HG03139 (cell line): ENCODE results near the gene CGRRF1.
A peak's percentile ranks its signal among the peaks of the same experiment; 100 is the strongest.

Experiments
- ATAC-seq: cut with Tn5 transposase; IDR thresholded peaks from one replicate; pipeline ENCODE4 v1.9.1; 2021; ENCODE audit not compliant: unreplicated experiment

The CGRRF1 gene

DNA sequence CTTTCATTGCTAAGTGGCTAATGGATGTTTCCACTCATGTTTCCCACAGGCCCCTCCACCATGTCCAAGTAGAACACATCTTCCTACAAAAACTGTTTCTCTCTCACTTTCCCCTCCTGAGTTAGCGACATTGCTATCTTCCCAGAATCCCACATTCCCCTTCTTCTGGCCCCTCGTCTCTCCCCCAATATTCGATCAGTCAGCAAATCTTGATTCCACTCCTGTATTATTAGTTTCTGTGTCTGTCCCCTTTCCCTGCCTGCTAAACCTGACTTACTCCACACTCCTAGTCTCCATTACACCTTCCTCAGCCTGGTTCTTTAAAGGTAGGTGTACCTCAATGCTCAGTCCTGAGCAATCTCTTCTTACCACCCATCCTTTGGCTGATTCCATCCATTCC is 37.9 kb downstream of the CGRRF1 start:
- no peak for ATAC-seq

DNA sequence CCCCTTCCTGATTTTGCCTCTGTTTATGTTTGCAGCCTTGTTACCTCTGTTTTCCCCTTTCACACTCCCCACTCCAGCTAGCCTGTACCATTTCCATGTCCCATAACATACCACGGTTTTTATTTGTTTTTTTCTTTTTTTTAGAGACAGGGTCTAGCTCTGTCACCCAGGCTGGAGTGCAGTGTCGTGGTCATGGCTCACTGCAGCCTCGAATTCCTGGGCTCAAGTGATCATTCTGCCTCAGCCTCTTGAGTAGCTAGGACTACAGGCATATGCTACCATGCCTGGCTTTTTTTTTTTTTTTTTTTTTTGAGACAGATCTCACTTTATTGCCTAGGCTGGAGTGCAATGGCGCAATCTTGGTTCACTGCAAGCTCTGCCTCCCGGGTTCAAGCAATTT is 38.8 kb downstream of the CGRRF1 start:
- ATAC-seq: no peak

DNA sequence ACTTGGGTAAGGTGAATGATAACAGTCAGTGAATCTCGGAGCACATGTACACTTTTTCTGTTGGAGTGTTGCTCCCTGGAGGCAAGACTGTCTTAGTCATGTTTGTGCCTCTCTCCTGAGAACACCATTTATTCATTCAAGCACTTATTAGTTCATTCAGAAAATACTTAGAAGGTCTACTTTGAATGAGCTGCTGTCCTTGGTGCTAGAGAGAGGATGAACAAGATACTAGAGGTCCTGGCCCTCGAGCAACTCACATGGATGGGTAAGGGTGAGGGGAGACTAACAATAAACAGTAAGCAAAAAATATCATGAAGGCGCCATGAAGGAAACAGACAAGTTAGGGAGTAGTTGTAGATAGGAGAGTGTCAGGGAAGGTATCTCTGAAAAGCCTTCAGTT is 40.2 kb downstream of the CGRRF1 start:
- no peak for ATAC-seq

DNA sequence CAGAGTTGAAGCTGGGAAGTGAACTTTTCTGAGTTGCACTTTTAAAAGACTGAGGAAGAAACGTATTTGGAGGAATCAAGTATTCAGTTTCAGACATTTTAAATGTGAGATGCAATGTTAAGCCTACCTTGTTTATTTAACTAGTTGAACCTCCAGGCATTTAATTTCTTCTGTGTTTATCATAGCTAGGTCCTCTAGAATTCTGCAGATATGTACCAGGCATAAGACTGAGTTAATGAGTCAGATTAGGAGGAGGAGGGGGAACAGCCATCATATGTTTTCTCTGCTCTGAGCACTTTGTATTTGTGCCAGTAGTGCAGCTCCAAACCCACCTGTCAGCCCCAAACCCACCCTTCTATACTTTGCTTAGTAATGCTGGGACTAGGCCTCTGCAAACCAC is 40.8 kb downstream of the CGRRF1 start:
- no peak for ATAC-seq

DNA sequence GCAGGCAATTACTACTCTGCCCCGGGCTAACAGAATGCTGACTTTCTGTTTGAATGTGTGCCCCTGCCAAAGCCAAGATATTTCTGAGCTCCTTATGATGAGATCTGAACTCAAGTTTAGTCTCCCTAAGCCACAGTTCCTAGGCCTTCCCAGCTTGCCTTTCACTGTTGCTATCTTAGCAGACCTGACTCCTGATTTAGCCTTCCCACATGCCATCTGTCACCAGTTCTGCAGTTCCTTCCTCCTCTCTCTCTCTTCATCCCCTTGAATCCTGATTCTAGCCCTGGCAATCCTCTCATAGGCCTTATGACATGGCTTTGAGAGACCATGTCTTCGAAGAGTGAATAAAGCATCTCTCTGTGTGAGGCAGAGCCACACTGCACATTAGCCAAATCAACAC is 44.7 kb downstream of the CGRRF1 start:
- ATAC-seq: no peak

DNA sequence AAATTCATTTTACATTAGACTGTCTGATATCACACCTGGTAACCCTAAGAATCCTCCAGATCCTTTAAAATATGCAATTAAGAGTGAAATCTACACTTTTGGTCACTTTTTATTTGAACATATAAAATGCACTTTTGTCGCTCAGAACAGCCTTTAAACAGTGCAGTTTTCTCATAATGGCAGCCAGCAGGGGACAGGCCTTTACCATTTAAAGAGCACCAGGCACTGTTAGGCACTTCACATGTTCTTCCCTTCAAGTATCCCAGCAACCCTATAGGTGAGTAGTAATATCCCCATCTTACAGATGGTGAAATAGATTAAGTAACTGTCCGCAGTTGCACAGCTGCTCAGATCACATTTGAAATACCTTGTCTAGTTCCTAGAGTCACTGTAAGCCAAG is 45.9 kb downstream of the CGRRF1 start:
- no peak for ATAC-seq

DNA sequence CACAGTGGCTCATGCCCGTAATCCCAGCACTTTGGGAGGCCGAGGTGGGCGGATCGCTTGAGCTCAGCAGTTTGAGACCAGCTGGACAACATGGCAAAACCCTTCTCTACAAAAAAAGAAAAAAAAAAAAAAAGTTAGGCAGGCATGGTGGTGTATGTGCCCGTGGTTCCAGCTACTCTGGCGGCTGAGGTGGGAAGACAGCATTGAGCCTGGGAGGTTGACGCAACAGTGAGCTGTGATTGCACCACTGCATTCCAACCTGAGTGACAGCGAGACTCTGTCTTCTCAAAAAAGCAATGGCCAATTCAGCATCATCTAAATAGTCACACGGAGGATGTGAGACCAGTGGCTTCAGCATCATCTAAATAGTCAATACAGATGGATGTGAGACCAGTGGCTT is 46.8 kb downstream of the CGRRF1 start:
- ATAC-seq: no peak

DNA sequence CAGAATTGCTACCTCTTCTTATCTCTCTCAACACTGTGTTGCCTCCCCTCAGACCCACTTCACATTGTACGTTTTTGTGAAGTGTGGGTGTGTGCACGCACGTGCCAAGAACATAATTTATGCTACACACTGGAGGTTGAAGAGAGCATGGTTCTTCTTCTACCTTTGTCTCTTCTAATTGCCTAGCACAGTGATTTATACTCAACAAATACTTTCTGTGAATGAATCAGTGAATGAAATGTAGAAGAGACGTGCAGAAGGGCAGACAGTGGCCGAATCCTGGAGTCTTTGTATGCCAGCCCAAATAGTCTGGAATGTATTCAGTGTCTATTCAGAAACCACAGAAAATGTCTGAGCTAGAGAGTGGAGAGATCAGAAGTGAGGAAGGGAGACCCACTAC is 52.6 kb downstream of the CGRRF1 start:
- no peak for ATAC-seq

DNA sequence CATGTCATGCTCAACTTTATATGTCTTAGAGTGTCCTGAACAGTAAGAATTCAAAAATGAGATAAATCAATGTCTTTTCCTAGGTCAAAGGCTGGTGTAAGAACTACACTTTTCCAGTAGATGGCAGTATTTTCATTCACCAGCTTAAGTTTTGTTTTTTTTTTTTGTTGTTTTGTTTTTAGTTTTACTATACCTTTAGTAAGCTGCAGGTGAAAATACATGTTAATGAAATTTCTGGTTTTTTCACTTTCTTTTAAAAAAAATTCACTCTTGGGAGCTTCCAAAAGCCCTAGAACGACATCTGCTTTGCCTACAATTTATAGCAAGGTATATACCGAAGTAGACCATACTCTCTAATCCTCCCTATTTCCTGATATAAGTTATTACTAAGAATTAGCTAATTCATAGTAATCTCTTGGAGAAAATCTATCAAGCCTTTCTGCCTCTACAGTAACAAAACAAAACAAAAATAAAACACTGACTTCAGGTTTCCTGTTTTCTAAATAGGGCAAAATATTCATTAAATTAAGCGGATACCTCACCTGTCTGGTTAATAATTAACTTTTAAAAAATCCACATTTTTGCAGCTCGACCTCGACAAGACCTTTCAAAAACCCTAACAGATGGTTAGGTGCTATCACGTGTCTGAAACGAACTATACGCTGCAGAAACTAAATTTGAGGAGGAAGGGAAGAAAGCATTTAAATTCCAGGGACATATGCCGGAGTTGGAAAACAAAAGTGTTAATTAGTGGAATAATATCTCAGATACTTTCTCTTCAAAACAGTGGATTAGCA is 54.6 kb downstream of the CGRRF1 start:
- ATAC-seq: no peak

DNA sequence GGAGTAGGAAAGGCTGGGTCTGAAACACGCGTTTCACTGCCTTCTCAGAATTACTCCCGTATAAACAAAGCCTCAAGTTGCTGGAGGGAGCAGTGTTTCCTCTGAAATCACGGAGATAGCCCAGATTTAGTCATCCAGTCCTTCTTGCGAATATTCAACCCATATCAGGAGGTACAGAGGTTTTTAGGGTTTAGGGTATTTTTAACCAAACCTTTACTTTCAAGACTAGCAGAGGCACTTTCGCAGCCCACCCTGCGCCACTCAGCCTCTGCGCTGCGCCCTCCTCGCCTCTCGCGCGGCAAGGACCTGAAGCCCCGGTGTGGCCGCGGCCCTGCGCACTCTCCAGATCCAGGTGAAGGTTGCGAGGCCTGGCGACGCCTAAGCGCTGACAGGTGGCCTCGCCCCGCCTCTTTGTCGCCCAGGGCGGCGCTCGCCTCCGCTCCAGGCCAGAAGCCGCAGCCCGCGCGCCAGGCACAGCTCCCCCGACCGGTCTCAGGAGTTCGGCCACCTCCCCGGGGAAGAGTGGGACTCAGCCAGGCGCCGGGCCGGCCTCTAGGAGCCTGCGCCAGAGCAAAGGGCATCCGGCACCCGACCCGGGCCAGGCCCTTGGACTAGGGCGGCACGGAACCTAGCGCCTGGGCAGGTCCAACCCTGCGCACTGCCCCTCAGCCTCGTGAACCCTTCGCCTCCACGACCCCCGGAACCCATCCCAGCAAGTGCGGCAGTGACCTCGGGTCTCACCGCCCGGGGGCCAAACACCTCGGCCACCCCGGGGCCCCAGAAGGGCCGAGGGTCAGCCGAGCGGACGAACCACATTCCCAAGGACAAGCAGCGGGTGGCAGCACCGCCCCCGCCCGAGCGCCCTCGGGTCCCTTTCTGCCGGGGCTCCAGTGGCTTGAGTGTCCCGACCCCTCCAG is 55.4 kb downstream of the CGRRF1 start:
- ATAC-seq: peak; percentile 29

DNA sequence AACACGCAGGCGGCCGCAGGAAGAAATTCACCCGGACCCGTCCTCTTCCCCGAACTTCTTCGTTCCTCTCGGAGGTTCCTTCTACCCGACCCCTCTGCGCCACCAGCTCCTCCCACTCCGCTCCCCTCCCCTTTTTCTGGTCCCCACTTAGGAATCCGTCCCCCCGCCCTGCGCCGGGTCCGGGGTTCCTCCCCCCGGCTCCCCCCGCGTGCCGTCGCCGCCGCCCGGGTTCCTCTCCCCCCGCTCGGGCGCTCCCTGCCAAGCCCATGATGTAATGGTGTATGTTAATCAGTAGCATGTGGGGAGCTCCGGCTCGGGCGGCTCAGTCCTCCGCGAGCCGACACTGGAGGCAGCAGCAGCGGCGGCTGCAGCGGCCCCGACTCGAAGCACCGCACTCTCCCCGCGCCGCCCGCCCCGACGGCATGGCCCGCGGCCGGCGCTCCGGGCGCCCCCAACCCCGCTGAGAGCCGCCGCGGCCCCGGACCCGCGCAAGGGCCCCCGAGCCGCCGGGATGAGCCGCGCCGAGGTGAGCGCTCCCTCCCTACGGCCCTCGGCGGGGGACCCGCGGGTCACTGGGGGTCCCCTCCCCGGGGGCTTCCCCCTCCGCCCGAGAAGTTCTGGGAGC is 56.2 kb downstream of the CGRRF1 start:
- peak; percentile 45 for ATAC-seq

DNA sequence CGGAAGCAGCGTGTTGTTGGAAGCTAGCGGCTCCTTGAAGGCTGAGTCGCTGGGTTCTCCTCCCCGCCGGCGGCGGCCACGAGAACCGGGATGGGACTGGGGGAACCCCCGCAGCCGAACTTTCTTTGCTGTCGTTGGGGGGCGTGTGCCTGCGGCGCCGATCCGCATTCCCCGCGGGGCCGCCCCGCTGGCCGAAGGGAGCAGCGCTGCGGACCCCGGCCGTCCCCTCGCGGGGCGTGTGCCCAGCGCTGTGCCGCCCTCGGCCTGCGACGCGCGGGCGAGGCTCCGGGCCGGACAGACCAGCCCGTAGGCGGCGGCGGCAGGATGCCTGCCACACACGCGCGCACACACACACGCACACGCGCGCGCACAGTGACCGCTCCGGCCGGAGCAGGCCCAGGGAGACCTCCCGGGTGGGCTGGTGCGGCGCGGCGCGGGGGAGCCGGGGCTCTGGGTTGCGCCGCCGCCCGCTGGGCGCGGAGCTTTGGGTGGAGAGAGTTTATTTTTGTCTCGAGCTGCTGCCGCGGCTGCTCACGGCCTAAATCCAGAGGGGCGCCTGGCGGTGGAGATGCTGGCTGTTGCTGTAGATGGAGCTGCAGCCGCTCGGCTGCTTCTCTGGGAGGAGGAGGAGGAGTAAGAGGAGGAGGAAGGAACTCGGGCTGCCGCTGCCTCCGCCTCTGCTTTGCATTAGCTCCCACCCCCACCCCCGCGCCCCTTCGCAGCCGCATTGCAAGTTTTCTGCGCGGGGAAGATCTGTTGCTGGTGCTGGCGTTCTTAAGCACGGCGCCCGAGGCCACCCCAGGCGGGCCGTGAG is 56.9 kb downstream of the CGRRF1 start, which contains the start of gene SAMD4A:
TSS of gene SAMD4A (plus strand) at position 719 of the 814 bp plus-strand sequence. CDS start 789 bp downstream, outside the sequence.
- peak; percentile 28 for ATAC-seq

DNA sequence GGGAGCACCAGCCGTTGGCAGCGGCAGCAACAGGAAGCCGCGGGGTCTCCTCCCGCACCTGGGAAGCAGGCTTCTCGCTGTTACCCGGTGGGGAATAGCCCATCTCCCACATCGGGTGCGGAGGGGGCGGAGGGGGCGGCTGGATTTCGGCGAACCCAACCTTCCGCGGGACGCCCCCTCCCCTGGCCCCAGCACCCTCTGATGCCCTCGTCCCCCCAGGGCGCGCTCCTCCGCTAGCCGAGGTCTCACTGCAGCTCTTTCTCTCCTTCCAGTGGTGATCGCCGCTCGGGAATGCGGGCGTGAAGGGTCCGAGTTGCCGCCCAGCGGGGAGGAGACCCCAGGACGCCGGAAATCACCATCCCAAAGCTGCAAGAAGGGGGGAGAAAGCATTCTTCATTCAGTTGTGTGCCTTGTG is 57.5 kb downstream of the CGRRF1 start:
- ATAC-seq: no peak

DNA sequence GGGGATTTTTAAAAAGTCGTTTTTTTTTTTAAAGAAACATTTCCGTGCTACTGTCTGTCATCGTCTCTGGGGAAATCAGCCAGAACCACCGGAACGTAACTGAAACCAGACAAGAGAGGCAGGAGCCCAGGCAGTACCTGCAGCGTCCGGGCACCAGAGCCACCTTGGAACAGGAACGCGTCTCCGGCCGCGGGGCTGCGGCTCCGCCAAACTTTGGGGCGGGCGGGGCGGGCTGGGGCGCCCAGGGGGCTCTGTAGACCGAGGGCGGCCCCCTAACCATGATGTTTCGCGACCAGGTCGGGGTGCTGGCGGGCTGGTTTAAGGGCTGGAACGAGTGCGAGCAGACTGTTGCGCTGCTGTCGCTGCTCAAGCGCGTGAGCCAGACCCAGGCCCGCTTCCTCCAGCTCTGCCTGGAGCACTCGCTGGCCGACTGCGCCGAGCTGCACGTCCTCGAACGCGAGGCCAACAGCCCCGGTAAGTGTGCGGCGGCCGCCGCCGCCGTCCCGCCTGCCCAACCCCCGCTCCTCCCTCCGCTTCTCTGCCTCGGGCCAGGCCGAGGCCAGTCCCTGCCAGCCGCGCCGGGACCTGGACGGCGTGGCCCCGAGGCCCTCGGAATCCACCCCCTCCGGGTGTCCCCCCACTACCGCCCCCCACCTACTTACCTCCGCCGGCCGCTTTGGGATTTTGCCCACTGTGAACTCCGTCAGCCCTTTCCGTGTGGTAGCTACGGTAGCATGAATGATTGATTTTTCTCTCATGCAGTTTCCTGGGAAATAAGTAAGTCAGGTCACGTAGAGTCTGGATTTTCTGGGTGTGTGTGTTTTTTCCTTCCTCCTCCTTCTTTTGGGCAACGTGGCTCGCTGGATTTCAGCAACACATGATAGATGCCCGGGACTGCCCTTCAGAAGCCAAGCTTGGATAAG is 58.2 kb downstream of the CGRRF1 start:
- no peak for ATAC-seq

DNA sequence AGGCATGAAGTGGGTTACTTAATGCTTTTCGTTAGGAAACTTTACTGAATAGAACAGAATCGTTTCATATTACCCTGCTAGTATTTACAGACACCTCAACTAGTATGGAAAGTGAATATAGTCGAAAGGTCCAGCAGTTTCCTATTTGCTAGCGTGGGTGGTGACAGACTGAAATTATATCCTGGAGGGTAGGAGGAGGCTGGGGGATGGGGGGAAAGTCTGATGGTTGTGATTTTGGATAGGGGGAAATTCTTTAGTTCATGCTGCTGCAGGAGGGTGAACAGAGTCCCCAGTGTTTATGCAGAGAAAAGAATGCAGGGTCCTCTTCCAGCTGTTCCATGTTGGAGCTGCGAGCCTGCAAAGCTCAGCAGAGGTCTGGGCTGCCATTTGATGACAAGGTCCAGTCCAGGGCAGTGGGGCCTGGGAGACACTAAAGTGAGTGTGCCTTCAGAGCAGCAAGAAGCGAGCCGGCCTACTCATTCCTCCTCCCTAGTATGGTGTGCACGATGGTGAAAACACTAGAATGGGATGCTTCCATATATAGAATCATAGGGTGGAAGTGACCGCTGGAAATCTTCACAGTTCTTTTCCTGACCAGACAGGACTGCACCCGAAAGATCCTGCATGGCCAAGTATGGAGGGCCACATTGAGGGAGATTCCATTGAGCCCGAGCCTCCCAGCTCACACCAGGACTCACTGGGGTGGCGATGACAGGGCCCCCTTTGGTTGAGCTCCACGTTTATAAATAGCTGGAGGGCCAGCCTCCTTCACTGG is 59.3 kb downstream of the CGRRF1 start:
- no peak for ATAC-seq

DNA sequence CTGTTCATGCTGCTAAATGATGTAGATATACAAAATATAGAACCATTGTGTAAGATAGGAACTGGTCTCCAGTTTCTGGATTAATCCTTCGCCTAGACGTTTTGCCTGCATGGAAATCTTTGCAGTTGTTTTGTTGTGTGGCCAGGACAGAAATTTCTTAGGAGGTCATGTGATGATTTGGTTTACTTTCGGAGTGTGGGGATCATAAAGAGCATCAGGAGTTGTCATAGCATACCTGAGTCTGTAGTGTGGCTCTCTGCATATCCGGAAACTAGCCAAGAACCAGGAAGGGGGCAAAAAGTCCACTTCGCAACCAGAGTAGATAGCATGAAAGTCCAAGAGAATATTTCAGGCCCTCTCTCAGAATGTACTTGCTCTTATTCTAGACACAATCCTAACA is 60.3 kb downstream of the CGRRF1 start:
- no peak for ATAC-seq

DNA sequence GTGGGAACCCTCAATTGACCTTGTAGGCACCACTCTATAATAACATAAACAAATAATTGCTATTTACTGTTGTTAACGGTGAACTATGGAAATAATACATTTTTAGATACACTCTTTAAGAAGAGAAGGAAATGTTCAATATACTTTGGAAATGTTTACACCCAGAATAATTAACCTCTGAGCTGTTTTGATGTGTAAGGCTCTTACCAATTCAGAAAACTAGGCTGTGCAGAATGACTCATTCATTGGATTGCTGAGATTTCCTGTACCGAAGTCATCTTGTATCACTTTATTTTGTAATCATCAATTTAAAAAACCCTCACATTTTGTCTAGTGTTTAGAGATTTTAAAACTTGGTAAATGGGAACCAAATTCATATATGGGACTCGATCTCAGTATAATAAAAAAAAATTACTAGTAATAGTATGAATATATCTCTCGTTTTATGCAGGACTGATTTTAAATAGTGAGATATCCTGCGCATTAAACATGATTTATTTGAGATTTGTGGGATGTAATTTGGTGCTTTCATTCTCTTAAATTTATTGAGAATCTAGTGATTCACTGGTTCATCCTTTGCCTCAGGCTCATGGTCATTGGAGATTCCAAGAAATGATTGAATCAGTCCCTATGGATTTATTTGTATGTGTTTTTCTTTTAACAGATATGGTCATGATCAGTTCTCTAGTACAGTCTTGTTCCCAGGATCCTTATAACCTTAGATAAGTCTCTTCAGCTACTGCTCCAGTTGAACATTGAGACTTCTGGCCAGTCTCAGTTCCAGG is 61.1 kb downstream of the CGRRF1 start:
- no peak for ATAC-seq

DNA sequence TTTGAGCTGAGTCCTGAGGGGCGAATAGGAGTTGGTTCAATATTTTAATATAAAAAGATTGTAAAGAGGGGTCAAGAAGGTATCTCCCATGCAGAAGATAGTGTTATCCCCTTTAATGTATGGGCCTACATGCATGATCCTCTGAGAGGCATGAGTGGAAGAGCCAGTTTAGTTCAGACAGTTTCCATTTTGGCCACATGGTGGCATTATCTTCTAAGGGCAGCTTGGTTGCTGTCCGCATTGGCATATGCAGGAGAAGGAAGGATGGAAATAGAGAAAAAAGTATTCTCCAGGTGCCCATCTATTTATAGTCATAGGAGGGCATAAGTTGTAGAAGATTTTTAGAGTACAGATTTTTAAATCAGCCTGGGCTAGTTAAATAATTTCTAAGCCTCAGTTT is 62.6 kb downstream of the CGRRF1 start:
- no peak for ATAC-seq
